Measurements from ENCODE around the gene PKNOX2.

Gene PKNOX2

DNA sequence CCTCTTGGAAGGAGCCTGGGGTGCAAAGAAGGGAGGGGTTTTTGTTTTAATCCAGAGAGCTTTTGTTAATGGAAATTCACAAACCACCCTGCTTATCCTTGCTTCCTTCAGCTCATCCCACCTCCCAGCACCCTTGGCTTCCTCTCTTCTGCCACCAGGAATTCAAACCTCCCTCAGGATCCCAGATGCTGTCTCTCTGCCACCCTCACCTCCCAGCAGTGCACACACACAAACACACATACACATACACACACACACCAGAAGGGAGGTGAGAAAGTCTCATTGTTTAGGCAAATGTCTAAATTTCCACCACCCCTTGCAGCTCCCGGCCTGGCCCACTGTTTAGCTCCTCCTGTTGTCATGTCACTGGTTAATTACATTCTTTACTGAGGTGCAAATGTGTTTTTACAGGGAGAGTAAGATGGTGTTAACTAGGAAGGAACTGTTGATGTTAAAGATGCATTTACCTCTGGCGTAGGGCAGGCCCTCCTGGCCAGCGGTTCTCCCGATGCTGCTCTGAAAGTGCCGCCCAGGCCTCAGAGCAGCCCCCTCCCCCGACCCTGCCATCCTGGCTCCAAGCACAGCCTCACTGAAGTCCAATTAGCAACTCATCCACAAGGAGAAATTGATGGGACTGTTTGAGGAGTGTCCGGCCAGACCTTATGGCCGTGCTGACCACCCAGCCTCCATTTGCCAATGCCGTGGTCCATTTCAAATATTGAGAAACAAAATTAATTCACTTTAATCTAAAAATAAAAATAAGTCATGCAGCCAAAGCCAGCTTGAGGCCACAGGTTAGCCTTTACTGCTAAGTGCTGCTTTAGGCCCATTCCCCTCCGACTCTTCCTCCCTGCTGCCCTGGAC lies 166.1 kb downstream of the PKNOX2 start:
- H3K36me3 ChIP-seq (replicated peaks), result no peaks in the 10 kb centered on the region
- in situ Hi-C loops (cut with MboI; ENCODE audit: low sequenced_read_pairs), result no loop called here

GRCh38 chr11:125331357-125332035 lies 166.9 kb downstream of the PKNOX2 start:
- Histone ChIP-seq H3K36me3 (replicated peaks) (no peaks in the 10 kb centered on the region), H3K4me3 (no peak overlapping the region), H3K4me1 (no peaks in the 10 kb centered on the region), H3K9me3 (no peaks in the 10 kb centered on the region), H3K27me3 (ENCODE audit: low read depth) (no peaks in the 10 kb centered on the region)
- in situ Hi-C loops (cut with MboI; ENCODE audit: low sequenced_read_pairs), result no loop called here
- no peak for DNase-seq (ENCODE audit: low spot score in 2 of 2)

More for the DNA sequence above, 166.1 kb downstream of the PKNOX2 start:
- DNase-seq (ENCODE audit: low spot score in 2 of 2), result no peak
- no peaks in the 10 kb centered on the region for H3K4me1 ChIP-seq
- no peaks in the 10 kb centered on the region for H3K9me3 ChIP-seq
- H3K4me3 ChIP-seq, result no peak overlapping the region
- H3K27me3 ChIP-seq (ENCODE audit: low read depth), result no peaks in the 10 kb centered on the region

DNA sequence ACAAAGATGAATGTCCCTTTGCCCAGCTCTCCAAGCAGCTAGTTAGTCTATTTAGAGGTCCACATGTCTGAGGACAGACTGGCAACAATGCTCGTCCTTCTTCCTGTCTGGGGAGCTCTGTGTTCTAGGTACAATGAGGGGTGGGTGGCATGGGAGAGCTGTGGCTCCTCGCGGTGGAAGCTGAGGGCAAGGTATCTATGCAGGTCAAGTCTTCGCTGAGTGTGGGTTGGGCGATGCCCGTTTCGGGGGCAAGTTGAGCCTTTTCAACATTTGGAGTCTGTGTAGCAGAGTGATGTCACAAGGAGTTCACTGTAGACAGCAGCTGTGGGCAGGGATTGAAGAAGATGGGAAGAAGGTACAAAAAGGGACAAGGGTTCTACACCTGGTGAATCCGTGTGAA lies 168.3 kb downstream of the PKNOX2 start:
- DNase-seq (ENCODE audit: low spot score in 2 of 2), result no peak
- H3K9me3 ChIP-seq, result no peaks in the 10 kb centered on the region
- no peak overlapping the region for H3K4me3 ChIP-seq
- H3K36me3 ChIP-seq (replicated peaks), result no peaks in the 10 kb centered on the region
- in situ Hi-C loops (cut with MboI; ENCODE audit: low sequenced_read_pairs), result no loop called here
- H3K4me1 ChIP-seq, result no peaks in the 10 kb centered on the region
- H3K27me3 ChIP-seq (ENCODE audit: low read depth), result no peaks in the 10 kb centered on the region

GRCh38 chr11:125333354-125334073 lies 169.0 kb downstream of the PKNOX2 start:
- no peak overlapping the region for H3K4me3 ChIP-seq
- in situ Hi-C loops (cut with MboI; ENCODE audit: low sequenced_read_pairs), result no loop called here
- no peaks in the 10 kb centered on the region for H3K9me3 ChIP-seq
- DNase-seq (ENCODE audit: low spot score in 2 of 2), result no peak
- H3K36me3 ChIP-seq (replicated peaks), result no peaks in the 10 kb centered on the region
- H3K27me3 ChIP-seq (ENCODE audit: low read depth), result no peaks in the 10 kb centered on the region
- no peaks in the 10 kb centered on the region for H3K4me1 ChIP-seq

DNA sequence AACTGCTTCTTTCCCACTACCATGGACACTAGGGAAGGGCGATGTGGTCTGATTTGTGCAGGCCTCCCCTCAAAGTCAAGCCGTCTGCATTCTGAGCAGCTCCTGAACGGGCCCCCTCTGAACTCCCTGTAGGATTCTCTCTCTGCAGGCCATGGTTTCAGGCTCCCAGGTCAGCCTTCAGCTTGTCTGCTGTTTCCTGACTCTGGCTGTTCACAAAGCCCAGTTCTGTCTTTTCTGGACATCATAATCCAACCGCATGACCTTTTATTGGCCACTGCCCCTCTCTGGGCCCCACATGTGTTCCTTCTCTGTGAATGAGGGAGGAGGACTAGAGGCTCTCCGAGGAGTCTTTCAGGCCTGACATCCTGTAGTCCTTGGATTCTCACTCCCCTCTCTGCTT lies 170.6 kb downstream of the PKNOX2 start:
- Histone ChIP-seq H3K9me3 (no peaks in the 10 kb centered on the region), H3K4me3 (no peak overlapping the region), H3K36me3 (replicated peaks) (no peaks in the 10 kb centered on the region), H3K27me3 (ENCODE audit: low read depth) (no peaks in the 10 kb centered on the region), H3K4me1 (no peaks in the 10 kb centered on the region)
- DNase-seq (ENCODE audit: low spot score in 2 of 2), result no peak
- in situ Hi-C loops (cut with MboI; ENCODE audit: low sequenced_read_pairs), result no loop called here

- H3K4me3 ChIP-seq, result no peak overlapping the region
- no peaks in the 10 kb centered on the region for H3K9me3 ChIP-seq
- H3K36me3 ChIP-seq (replicated peaks), result no peaks in the 10 kb centered on the region
- no peaks in the 10 kb centered on the region for H3K4me1 ChIP-seq
- in situ Hi-C loops (cut with MboI; ENCODE audit: low sequenced_read_pairs), result no loop called here
- no peaks in the 10 kb centered on the region for H3K27me3 ChIP-seq (ENCODE audit: low read depth)
- no peak for DNase-seq (ENCODE audit: low spot score in 2 of 2)
Measured at GRCh38 chr11:125337836-125338834, 173.6 kb downstream of the PKNOX2 start.

DNA sequence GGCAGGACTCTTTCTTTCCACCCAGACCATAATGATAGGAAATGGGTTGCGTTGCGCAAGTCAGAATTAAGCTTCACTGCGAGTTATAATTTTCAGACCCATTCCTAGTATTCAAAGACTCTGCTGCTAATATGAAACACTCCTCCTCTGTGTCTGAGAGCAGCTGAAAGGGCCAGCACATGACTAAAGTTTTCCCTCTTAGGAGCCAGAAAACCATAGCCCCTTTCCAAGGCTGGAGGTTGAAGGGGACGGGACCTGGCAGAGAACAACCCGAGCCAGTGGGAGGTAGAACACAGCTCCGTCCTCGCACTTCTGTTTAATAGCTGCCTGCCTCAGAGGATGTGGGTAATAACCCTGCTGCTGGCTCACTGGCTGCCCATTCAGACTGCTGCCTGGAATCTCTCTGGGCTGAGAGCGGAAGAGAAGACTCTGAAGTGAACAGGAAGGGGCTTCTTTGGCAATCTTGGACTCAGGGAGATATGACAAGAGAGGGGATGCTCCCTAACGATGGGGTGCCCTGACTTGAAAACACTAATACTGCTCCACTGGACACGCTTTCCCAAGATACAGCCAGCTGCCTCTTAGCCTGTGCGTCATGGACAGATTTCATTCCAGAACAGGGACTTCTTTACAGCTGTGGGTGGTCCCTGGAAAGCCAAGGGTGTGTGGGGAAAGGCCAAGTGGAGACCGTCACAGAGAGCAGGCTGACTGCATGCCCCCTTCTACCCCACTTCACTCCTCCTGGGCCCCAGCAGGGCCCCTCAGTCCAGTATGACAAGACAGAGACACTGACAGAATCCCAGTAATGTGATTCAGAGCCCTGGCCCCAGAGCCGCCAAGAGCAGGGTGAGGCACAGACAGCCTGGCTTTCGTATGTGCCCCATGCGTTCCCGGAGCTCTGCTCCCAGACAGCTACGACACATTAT lies 174.6 kb downstream of the PKNOX2 start:
- Histone ChIP-seq H3K4me1 (no peaks in the 10 kb centered on the region), H3K4me3 (no peak overlapping the region), H3K9me3 (no peaks in the 10 kb centered on the region), H3K36me3 (replicated peaks) (no peaks in the 10 kb centered on the region), H3K27me3 (ENCODE audit: low read depth) (no peaks in the 10 kb centered on the region)
- in situ Hi-C loops (cut with MboI; ENCODE audit: low sequenced_read_pairs), result no loop called here
- no peak for DNase-seq (ENCODE audit: low spot score in 2 of 2)

- H3K9me3 ChIP-seq, result no peaks in the 10 kb centered on the region
- no peaks in the 10 kb centered on the region for H3K4me1 ChIP-seq
- no peaks in the 10 kb centered on the region for H3K36me3 ChIP-seq (replicated peaks)
- H3K27me3 ChIP-seq (ENCODE audit: low read depth), result no peaks in the 10 kb centered on the region
- in situ Hi-C loops (cut with MboI; ENCODE audit: low sequenced_read_pairs), result loop anchor here (5.0 kb wide), 1 partner anchor 184 kb away; no protein-coding TSS in a partner anchor
- DNase-seq (ENCODE audit: low spot score in 2 of 2), result no peak
- H3K4me3 ChIP-seq, result no peak overlapping the region
Measured at GRCh38 chr11:125341676-125342075, 177.1 kb downstream of the PKNOX2 start.

GRCh38 chr11:125342281-125342930 lies 177.9 kb downstream of the PKNOX2 start:
- H3K4me1 ChIP-seq, result no peaks in the 10 kb centered on the region
- no peaks in the 10 kb centered on the region for H3K9me3 ChIP-seq
- in situ Hi-C loops (cut with MboI; ENCODE audit: low sequenced_read_pairs), result loop anchor here (5.0 kb wide), 1 partner anchor 185 kb away; no protein-coding TSS in a partner anchor
- no peaks in the 10 kb centered on the region for H3K27me3 ChIP-seq (ENCODE audit: low read depth)
- no peaks in the 10 kb centered on the region for H3K36me3 ChIP-seq (replicated peaks)
- no peak overlapping the region for H3K4me3 ChIP-seq
- no peak for DNase-seq (ENCODE audit: low spot score in 2 of 2)

DNA sequence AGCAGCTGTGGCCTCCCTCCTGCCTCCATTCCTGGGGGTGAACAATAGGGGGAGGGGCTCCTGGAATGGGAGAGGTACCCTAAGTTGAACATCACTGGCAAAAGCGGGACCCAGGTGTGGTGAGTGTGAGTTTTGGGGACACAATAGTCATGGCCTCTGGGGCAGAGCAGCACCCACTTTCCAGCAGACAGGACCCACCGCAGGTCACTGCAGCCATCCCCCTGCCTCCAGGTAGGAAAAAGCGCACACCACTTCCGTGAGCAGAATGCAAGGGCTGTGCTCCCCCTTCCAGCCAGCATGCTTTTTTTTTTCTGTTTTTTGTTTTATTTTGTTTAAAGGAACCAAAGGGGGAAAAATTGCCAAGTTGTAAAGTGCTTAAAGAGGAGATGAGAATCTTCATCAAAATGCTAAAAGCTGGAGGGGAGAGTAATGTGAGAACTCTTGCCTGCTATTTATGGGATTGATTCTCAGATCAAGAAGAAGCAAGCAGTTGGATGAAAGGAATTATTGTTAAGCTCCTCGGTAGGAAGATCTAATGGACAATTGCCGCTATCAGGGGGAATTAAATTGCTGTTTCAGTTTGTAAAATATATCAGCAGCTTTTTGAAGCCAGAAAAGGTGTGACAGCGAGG lies 178.7 kb downstream of the PKNOX2 start:
- Histone ChIP-seq H3K36me3 (replicated peaks) (no peaks in the 10 kb centered on the region), H3K4me1 (no peaks in the 10 kb centered on the region), H3K27me3 (ENCODE audit: low read depth) (no peaks in the 10 kb centered on the region), H3K9me3 (no peaks in the 10 kb centered on the region), H3K4me3 (no peak overlapping the region)
- in situ Hi-C loops (cut with MboI; ENCODE audit: low sequenced_read_pairs), result loop anchor here (5.0 kb wide), 1 partner anchor 186 kb away; no protein-coding TSS in a partner anchor
- DNase-seq (ENCODE audit: low spot score in 2 of 2), result no peak

- no peaks in the 10 kb centered on the region for H3K9me3 ChIP-seq
- DNase-seq (ENCODE audit: low spot score in 2 of 2), result no peak
- no peaks in the 10 kb centered on the region for H3K36me3 ChIP-seq (replicated peaks)
- no peaks in the 10 kb centered on the region for H3K27me3 ChIP-seq (ENCODE audit: low read depth)
- peaks cover 4% of the 10 kb centered on the region; the same call in 1 of the 2 replicates for H3K4me1 ChIP-seq
- no peak overlapping the region for H3K4me3 ChIP-seq
- in situ Hi-C loops (cut with MboI; ENCODE audit: low sequenced_read_pairs), result loop anchor here (5.0 kb wide), 1 partner anchor 186 kb away; no protein-coding TSS in a partner anchor
Measured at GRCh38 chr11:125343718-125344131, 179.2 kb downstream of the PKNOX2 start.

Measured in HAP-1 (cell line).